ENCODE measurements around the gene FBXO44.

Gene FBXO44

DNA sequence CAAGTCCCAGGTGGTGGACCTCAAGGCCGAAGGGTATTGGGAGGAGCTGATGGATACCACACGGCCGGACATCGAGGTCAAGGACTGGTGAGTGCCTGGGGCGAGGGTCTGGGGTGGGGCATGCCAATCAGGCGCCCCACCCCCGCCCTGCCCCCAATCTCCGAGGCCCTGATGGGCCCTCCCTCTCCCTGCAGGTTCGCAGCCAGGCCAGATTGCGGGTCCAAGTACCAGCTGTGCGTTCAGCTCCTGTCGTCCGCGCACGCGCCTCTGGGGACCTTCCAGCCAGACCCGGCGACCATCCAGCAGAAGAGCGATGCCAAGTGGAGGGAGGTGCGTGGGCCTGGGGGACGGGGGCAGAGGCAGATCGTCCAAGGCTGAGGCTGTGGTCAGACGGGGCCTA, 3.9 kb downstream of the FBXO44 start:
- DNase-seq (ENCODE audit: low read depth): no peak

DNA sequence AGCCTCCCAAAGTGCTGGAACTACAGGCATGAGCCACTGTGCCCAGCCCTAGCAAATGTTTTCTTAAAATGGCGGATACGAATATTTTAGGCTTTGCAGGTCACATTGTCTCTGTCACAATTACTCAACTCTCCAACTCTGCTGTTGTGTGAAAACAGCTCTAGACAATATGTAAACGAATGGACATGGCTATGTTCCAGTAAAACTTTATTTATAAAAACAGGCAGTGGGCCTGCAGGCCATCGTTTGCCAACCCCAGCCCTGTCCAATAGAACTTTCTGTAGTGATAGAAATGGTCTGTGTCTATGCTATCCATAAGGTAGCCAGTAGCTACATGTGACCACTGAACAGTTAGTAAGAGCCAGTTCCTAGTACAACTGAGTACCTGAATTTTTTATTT, 5.1 kb downstream of the FBXO44 start:
- DNase-seq (ENCODE audit: low read depth): no peak

DNA sequence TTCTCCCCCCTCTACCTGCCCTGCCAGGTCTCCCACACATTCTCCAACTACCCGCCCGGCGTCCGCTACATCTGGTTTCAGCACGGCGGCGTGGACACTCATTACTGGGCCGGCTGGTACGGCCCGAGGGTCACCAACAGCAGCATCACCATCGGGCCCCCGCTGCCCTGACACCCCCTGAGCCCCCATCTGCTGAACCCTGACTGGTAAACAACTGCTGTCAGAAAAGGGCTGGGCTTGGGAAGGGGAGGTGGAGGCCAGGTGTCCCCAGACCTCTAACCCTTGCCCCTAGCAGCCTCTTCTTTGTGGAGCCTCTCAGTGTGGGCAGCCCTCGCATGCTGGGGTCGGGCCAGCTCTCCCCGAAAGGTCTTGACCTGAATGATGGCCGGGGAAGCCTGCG, 6.4 kb downstream of the FBXO44 start:
- no peak for DNase-seq (ENCODE audit: low read depth)

DNA sequence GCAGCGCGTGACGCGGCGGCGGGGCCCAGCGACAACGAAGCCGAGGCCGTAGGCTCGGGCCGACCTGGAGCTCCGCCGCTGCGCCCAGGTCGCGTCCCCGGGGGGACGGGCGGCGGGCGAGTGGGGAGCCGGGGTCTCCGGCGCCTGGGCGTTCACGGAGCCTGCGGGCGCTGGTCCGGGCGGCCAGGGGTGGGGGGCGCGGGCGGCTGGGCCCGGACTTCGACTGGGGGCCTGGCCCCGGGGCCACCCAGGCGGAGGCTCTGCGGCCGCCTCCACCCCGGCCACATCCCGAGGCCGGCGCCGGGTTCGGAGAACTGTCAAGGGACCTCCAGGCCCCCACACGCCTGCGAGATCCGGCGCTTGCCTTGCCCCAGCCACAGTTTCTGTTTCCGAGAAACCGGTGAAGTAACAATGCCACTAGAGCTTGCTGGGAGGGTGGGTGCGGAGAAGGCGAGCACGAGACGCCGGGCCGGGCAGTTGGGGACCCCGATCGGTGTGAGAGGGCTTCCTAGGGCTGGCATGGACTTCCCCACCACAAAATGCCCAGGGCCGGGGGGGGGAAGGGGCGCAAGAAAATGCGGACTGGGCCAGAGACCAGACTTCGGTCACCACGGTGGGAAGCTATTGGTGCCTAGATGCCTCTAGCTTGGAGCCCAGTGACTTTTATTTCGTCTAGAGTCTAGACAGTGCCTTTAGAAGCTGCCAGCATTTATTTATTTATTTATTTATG, 9.8 kb downstream of the FBXO44 start:
- no peak for DNase-seq (ENCODE audit: low read depth)

DNA sequence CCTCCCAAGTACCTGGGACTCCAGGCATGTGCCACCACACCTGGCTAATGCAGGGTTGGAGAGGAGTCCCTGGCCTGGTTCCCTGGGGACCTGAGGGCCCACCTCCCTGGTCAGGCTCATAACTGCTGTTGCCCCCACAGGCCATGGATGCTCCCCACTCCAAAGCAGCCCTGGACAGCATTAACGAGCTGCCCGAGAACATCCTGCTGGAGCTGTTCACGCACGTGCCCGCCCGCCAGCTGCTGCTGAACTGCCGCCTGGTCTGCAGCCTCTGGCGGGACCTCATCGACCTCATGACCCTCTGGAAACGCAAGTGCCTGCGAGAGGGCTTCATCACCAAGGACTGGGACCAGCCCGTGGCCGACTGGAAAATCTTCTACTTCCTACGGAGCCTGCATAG, 13.8 kb downstream of the FBXO44 start:
- DNase-seq (ENCODE audit: low read depth): no peak

DNA sequence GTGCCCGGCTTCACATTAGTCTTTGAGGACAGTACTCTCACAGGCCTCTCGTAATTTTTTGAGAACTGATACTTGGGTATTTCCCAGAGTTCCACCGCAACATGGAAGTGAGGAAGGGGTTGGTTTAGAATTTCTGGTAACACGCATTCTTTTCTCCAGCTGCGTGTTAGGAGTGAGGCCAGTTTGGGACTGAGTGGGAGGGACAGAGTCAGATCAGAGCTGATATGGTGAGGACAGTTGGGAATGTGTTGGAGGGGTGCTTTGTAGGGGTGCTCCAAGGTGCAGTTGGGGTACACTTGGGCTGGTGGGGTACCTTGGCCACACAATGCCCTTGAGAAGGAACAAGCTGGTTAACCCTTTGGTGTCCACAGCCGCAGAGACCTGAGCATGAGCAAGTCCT, 16.1 kb downstream of the FBXO44 start:
- no peak for DNase-seq (ENCODE audit: low read depth)

DNA sequence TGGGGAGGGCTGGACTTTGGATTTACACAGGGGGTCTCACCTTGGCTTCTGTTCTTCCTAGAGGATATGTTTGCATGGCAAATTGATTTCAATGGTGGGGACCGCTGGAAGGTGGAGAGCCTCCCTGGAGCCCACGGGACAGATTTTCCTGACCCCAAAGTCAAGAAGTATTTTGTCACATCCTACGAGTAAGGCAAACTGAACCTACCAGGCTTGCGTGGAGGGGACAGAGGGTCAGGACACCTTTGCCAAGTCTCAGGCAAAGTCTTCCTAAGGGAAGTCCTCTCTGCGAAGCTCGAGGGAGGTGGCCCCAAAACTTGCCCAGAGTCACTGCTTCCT, 16.5 kb downstream of the FBXO44 start:
- no peak for DNase-seq (ENCODE audit: low read depth)

DNA sequence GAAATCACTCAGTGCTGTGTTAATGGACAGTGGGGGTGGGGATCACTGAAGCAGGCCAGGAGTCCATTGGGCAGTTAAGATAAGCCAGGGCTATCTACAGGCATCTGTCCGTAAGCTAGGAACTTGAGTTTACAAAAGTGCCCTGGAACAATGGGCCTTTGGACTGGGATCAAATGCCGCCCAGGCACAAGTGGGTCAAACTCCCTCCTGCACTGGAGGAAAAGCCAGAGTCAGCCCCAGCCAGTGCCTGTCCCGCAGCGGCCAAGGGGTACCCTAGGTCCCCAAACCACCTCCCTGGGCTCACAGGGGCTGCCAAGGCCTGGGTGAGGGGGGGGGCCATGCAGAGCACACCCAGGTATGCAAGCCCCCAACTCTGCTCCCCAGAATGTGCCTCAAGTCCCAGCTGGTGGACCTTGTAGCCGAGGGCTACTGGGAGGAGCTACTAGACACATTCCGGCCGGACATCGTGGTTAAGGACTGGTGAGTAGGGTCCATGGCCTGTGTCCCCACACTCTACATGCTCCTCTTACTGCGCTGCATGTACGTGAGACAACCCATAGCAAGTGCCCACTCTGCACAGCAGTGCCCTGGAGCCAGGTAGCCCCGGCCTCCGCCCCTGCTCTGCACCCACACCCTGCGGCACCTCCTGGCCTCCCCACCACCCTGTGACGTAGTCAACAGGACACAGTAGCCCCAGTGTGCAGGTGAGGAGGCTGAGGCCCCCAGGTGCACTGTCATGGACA, 17.0 kb downstream of the FBXO44 start:
- no peak for DNase-seq (ENCODE audit: low read depth)

DNA sequence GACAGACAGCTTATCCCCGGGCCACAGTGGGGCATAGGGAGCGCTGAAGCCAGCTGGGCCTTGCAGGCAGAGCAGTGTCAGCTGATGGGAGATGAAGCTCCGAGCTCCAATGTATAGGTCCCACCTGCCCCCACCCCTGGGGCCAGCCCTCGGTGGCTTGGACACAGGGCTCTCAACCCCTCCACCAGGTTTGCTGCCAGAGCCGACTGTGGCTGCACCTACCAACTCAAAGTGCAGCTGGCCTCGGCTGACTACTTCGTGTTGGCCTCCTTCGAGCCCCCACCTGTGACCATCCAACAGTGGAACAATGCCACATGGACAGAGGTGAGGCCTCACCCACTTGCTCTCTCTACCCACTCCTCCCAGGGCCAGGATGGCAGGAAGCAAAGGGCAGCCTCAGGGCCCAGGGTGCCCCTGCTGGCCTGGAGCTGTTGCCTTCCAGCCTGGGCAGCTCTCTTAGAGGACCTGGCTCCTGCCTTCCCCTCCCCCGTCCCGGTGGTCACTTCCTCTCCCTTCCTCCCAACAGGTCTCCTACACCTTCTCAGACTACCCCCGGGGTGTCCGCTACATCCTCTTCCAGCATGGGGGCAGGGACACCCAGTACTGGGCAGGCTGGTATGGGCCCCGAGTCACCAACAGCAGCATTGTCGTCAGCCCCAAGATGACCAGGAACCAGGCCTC, 18.6 kb downstream of the FBXO44 start:
- DNase-seq (ENCODE audit: low read depth): no peak

DNA sequence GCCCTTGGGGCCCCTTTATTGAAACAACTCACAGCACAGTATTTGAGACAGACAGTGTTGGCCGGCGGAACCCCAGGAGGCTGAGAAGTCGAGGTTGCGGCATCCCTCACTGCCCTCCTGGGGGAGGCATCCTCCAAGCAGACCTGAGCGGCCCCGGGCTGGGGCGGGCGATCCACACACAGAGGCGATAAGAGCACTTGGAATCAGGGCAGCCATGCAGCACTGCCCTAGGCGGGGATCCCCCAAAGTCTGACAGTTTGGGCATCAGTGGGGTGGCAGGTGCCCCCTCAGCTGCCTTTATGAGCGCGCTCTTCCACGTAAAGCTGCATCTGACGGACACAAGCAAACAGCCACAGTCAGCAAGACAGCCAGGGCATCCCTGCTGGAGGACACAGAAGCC, 19.8 kb downstream of the FBXO44 start:
- no peak for DNase-seq (ENCODE audit: low read depth)

DNA sequence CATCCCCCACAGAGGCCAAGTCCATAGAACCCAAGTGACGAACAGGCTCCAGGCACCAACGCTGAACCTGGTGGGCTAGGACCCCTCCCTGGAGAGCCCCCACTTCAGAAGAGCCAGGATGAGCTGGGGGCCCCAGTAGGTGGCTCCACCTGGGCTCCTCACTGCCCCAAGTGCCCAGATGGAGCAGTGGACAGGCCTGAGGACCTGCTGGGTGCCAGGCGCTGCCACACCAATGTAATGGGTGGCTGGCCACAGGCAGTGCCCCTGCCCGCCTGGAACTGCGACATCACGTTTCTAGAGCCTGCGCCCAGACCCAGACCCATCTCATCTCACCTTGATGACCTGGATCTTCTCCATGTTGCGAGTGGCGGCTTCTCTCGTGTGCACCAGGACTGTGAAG, 20.6 kb downstream of the FBXO44 start:
- DNase-seq (ENCODE audit: low read depth): no peak

DNA sequence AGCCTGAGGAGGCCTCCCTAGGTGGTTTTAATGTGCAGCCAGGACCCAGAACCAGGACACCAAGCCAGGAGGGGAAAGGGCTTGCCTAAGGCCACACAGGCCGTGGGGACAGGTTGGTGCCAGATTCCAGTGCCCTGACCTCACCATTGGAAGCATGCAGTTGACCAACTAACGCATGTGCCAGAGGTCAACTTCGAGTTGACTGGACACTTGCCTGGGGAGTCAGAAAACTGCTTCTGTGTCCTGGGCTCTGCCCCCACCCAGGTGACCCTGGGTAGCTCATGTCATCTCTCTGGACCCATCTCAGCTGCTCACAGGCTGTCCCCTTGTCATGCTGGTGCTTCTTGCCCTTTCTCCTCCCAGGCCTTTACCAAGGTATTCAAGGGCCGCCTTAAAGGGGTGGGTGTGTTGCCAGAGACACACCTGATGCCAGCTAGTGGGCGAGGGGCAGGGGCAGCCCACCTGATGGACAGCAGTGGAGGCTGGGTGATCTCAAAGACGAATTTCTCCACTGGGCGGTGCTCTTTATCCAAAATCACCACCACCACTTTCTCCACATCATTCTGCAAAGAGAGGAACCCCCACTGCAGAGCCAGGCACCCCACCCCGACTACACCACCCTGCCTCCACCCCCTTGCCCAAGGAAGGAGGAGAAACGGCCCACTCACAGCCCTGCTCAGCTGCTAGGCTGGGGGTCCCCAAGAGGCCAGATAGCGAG, 21.9 kb downstream of the FBXO44 start:
- no peak for DNase-seq (ENCODE audit: low read depth)

DNA sequence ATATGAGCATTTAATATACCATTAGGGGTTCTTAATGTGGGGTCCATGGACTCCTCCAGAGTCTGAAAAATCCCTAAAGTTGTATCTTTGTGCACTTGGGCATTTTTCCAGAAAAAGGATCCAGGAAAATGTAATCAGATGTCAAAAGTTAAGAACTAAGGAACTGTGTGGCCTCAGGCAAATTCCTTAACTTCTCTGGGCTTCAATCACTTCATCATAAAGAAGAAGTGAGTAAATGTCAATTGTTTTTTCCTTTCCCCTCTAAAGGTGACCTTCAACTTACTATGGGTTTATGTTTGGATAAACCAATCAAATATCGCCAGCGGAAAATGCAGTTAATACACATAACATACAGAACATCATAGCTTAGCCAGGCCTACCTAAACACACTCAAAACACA, 23.8 kb downstream of the FBXO44 start:
- DNase-seq (ENCODE audit: low read depth): no peak

DNA sequence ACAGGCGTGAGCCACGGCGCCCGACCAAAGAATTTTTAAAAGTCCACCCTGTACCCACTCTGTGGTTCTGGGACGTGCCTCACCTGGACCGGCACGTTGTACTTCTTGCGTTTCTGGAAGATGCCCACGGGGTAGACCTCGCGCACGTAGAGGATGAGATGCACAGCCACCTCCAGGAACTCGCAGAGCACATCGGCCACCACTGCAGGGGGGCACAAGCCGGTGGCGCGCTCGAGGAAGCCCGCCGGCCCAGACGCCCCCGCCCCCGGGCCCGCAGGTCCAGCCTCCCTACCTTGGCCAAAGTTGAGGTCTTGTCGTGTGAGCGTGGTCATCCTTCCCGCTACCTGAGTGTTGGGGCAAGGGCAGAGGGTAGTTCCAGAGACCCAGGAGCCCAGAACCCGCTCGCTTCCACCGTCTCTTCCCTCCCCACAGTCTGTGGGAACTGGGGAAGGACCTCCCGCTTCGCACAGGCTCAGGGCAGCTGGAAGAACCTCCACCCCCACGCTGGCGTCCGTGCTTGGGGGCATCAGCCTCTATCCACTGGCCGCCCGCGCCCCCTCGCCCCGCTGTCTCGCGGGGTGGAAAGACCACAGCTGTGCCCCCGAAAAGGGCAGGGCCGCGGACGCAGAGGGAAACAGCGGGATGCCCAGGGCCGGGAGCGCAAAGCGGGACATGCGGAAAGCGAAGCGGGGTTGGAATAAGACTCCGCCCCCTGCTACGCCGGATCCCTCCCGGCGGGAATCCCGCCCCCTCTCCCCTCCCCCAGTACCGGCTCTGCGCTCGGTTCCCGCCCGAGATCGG, 25.8 kb downstream of the FBXO44 start:
- DNase-seq (ENCODE audit: low read depth): no peak

DNA sequence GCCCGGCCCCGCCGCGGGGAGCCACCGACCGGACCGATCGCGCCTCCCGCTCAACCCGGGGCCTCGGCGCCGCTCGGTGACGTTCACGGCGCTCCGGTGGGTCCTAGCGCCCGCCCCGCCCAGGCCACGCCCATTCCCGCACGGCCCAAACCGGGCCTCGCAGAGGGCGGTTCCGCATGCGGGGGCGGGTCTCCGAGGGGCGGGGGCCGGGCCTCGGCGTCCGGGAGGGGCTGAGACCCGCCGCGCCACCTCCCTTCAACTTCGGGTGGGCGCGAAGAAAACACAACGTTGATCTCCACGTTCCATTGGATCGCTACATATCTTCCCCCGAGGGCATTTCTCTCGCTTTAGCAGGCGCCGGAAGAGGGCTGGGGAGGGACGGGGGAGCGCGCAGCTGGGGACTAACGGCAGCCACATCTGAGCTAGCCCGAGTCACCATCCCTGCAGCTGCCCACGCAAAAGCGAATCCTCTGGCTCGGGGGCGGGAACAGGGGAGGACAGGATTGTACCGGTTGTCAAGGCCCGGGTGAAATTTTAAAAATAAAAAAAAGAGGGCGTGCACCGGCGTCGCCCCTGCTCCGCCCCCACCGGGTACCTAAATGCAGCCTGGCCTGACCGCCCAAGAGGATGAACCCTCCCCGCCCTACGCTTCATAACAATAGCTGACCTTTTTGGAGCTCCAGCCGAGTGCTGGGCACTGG, 26.5 kb downstream of the FBXO44 start, which contains the start of gene MAD2L2:
MAD2L2 (minus strand) TSS at position 78 of the 701 bp plus-strand sequence. CDS start 547 bp downstream, outside the sequence.
- DNase-seq (ENCODE audit: low read depth): peak; percentile 58

DNA sequence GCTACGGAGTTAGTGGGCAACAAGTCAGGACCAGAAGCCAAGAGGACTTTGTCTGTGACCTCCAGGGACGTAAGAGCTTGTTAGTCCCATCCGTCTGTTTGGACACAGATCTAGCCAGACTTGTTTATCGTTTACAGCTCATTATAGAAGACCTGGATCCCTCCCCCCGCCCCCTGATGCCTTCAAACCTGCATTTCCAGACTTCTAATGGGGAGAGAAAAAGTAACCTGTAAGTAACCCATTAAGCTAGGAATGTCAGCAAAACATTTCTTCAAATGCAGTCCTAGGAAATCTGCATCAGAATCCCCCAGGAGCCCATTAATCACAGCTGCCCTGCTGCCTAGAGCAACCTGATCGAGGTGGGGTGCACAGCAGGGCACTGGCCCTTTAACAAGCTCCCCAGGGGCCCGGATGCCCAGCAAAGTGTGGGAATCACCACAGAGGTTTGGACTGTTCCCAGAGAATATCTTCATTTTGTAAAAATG, 27.7 kb downstream of the FBXO44 start:
- no peak for DNase-seq (ENCODE audit: low read depth)

DNA sequence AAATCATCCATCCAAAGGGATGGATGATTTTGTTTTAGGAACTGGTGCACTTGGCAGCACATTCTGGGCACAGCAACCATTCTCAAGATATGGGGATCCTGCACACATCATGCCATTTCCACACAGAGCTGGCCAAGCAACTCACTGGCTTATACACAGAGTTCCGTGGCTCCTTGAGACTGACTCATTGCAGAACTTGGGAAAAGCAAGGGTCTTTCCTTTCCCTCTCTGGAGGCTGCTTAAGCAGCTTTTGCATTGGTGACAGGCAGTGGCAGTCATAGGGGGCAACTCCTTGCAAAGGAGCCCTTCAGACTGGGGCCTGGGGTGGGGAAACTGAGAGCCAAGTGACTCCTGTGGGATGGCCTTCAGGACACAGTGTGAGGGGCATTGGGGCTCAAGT, 28.1 kb downstream of the FBXO44 start:
- no peak for DNase-seq (ENCODE audit: low read depth)

DNA sequence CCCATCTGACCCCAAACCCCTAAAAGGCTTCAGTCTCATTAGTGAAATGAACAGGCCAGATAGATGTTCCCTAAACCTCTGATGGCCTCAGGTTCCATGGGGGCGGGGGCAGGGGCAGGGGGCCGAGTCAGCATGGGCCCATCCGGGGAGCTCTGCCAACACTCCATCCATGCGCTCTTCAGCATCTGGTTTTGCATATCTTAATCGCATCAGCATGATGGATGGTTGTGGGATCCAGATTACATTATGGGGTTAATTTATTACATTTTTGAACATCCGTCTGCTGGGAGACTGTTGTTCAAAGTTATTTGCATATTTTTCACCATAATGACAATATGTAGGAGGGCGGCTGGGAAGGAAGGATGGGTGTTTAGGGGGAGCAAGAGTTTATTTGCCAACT, 29.4 kb downstream of the FBXO44 start:
- no peak for DNase-seq (ENCODE audit: low read depth)

DNA sequence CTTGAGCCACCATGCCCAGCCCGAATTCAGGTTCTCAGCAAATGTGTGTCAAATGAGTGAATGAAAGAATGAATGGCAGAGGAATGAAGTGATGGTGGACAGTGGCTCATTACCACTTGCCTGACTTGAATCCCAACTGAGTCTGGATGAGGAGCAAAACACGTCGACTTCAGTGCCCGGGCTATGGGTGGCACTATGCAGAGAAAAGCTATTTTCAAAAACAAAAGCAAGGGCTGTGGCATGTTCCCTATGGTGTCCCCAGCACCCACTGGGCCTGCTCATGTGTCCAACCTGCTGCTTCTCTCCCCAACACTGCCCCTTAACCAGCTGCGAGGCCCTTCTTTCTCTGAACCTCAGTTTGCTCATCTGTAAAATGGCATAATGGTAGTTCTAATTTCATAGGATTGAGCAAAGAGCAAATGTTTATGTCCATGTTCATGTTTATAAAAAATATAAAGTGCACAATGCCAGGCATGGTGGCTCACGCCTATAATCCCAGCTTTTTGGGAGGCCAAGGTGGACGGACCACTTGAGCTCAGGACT, 30.6 kb downstream of the FBXO44 start:
- no peak for DNase-seq (ENCODE audit: low read depth)

DNA sequence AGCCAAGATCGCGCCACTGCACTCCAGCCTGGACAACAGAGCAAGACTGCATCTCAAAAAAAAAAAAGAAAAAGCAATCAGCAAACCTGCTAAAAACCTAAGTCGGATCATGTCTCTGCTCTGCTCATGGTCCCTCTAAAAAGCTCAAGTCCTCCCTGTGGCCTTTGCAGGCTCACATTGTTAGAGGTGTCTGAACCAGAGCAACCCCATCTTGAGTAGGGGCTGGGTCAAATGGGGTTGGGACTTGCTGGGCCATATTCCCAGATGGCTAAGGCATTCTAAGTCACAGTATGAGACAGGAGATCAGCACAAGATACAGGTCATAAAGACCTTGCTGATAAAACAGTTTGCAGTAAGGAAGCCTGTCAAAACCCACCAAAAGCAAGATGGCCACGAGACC, 33.8 kb downstream of the FBXO44 start:
- DNase-seq (ENCODE audit: low read depth): no peak
